Parathyroid adenoma (tissue), 2 donors: ENCODE results near the gene SGF29.
"Not testable (repeated sequence)": the region's sequence is repeated elsewhere in the genome, so short reads cannot be mapped to it uniquely, and the experiment has no call there.

Experiments used
- H2AFZ ChIP-seq: fragments of 300-600 bp; sonication (generic); one replicate; pipeline ENCODE4 v1.7.0; 2017; ENCODE audit warnings: antibody characterized with exemption, mild to moderate bottlenecking
- H3K27ac ChIP-seq: fragments of 300-600 bp; sonication (generic); one replicate; pipeline ENCODE4 v1.7.0; 2017
- H3K27me3 ChIP-seq: fragments of 300-600 bp; sonication (generic); one replicate; pipeline ENCODE4 v1.7.0; 2017; ENCODE audit warnings: low read length; ENCODE audit not compliant: control insufficient read depth, insufficient read depth
- H3K36me3 ChIP-seq: fragments of 300-600 bp; sonication (generic); one replicate; pipeline ENCODE4 v1.7.0; 2017; ENCODE audit warnings: low read length; ENCODE audit not compliant: control insufficient read depth, insufficient read depth
- H3K4me1 ChIP-seq: fragments of 300-600 bp; sonication (generic); one replicate; pipeline ENCODE4 v1.7.0; 2017; ENCODE audit warnings: control low read depth
- H3K4me2 ChIP-seq: fragments of 300-600 bp; sonication (generic); one replicate; pipeline ENCODE4 v1.7.0; 2017; ENCODE audit warnings: low read length
- H3K4me3 ChIP-seq: fragments of 300-600 bp; sonication (generic); one replicate; pipeline ENCODE4 v1.7.0; 2017; ENCODE audit warnings: low read depth, low read length
- H3K79me2 ChIP-seq: fragments of 300-600 bp; sonication (generic); one replicate; pipeline ENCODE4 v1.7.0; 2017; ENCODE audit warnings: control low read depth
- H3K9ac ChIP-seq: fragments of 300-600 bp; sonication (generic); one replicate; pipeline ENCODE4 v1.7.0; 2017; ENCODE audit warnings: mild to moderate bottlenecking
- H3K9me3 ChIP-seq: fragments of 300-600 bp; sonication (generic); one replicate; pipeline ENCODE4 v1.7.0; 2017; ENCODE audit warnings: low read length; ENCODE audit not compliant: control insufficient read depth
- TF ChIP-seq, protein P1 (sequence below): fragments of 300-600 bp; sonication (generic); IDR thresholded peaks from one replicate; pipeline ENCODE4 v1.7.0; 2017; ENCODE audit warnings: antibody characterized with exemption, mild to moderate bottlenecking
- donor health status: primary hyperparathyroidism.

Gene SGF29

DNA sequence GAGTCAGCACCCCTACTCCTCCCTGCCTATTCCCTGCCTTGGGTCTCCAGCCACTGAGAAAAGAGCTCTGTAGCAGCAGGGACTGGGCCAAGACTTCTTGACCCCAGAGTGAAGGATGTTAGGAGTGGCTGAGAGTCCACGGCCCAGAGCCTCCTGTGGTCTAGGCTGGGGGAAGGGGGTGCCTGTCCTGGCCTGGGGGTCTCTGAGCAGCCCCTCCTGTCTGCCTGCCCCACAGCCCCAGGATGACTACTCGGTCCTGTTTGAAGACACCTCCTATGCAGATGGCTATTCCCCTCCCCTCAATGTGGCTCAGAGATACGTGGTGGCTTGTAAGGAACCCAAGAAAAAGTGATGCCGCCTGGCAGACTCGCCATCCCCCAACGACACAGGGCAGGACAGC is 37.6 kb downstream of the SGF29 start:
- Histone ChIP-seq H3K27ac (no peak overlapping the region), H3K79me2 (no peaks in the 10 kb centered on the region), H3K27me3 (no peaks in the 10 kb centered on the region), H3K4me2 (no peak overlapping the region), H3K36me3 (no peaks in the 10 kb centered on the region), H3K9ac (no peak overlapping the region), H3K9me3 (no peaks in the 10 kb centered on the region), H3K4me1 (peaks cover 15% of the 10 kb centered on the region), H3K4me3 (no peak overlapping the region), H2AFZ (no peak overlapping the region)
- TF ChIP-seq, protein P1, sequence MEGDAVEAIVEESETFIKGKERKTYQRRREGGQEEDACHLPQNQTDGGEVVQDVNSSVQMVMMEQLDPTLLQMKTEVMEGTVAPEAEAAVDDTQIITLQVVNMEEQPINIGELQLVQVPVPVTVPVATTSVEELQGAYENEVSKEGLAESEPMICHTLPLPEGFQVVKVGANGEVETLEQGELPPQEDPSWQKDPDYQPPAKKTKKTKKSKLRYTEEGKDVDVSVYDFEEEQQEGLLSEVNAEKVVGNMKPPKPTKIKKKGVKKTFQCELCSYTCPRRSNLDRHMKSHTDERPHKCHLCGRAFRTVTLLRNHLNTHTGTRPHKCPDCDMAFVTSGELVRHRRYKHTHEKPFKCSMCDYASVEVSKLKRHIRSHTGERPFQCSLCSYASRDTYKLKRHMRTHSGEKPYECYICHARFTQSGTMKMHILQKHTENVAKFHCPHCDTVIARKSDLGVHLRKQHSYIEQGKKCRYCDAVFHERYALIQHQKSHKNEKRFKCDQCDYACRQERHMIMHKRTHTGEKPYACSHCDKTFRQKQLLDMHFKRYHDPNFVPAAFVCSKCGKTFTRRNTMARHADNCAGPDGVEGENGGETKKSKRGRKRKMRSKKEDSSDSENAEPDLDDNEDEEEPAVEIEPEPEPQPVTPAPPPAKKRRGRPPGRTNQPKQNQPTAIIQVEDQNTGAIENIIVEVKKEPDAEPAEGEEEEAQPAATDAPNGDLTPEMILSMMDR: no peak

DNA sequence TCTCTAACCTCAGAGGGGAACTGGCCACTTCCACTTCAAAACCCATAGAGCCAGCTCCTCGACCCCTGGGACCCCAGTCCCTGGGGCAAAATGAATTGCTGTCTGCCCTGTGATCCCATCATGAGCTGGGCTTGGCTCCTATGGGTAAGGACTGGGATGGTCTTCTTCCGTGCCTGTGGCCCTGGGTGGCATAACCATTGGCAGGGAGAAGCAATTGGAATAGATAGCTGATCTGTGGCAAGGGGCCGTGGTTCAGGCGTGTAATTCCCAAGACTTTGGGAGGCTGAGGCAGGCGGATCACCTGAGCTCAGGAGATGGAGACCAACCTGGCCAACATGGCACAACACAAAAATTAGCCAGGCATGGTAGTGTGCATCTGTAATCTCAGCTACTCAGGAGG is 38.8 kb downstream of the SGF29 start:
- Histone ChIP-seq H3K9me3 (no peaks in the 10 kb centered on the region), H3K9ac (no peak overlapping the region), H3K4me3 (no peak overlapping the region), H3K79me2 (no peaks in the 10 kb centered on the region), H3K27me3 (no peaks in the 10 kb centered on the region), H3K36me3 (no peaks in the 10 kb centered on the region), H3K4me2 (no peak overlapping the region), H2AFZ (no peak overlapping the region), H3K27ac (no peak overlapping the region), H3K4me1 (peaks cover 20% of the 10 kb centered on the region)
- TF ChIP-seq, protein P1: no peak

DNA sequence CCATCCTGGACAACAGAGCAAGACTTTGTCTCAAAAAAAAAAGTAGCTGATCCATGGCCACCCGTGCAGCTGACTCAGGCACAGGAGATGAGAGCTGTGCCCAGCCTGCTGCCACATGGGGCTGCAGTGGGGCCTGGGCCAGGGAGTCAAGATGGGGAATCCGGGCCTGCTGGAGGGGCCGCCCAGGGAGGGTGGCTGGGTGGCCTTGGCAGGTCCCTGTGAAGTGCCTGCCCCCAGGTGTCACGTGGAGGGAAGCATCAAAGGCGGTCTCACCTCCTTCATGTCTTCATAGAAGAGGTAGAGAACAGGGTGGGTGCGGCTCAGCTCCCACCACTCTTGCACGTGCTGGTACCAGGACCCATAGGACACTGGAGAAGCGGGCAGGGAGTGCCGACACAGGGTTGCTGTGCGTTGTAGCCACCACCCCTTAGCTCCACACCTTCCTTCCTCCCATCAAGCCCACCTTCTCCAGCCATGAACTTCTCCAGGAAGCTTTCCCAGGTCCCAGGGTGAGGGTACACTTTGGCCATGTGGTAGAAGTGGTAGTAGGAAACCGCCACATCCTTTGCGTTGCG is 39.3 kb downstream of the SGF29 start:
- TF ChIP-seq, protein P1: no peak
- Histone ChIP-seq H3K27ac (no peak overlapping the region), H3K9me3 (no peaks in the 10 kb centered on the region), H3K79me2 (no peaks in the 10 kb centered on the region), H3K9ac (no peak overlapping the region), H3K36me3 (no peaks in the 10 kb centered on the region), H3K27me3 (no peaks in the 10 kb centered on the region), H3K4me2 (no peak overlapping the region), H3K4me3 (no peak overlapping the region), H3K4me1 (peaks cover 26% of the 10 kb centered on the region), H2AFZ (no peak overlapping the region)

DNA sequence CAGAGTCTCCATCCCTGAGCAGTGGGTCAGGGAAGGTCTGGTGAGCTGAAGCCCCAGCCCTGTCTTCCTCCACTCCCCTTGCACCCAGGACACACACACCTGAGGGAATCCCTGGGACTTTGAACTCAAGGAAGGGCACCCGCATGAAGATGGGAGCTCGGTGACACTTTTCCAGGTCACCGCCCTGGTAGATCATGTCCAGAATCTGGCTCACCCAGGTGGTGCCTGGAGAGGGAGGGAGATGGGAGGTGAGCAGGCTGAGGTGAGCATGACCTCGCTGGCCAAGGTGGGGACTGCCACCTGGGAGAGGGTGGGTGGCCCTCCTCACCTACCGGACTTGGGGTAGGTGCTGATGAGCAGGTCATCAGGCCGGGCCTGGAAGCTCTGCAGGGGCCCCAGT is 41.7 kb downstream of the SGF29 start:
- H3K79me2 ChIP-seq, H2AFZ ChIP-seq, H3K27me3 ChIP-seq, H3K9me3 ChIP-seq, H3K4me3 ChIP-seq, H3K36me3 ChIP-seq, H3K4me2 ChIP-seq, H3K9ac ChIP-seq: not testable (repeated sequence)
- H3K4me1 ChIP-seq: peaks cover 28% of the 10 kb centered on the region
- peak overlapping the region; percentile 95 for H3K27ac ChIP-seq

- Histone ChIP-seq H3K36me3 (no peaks in the 10 kb centered on the region), H3K4me3 (peak overlapping the region; percentile 24), H3K27ac (peak overlapping the region; percentile 95), H3K27me3 (no peaks in the 10 kb centered on the region), H3K79me2 (no peaks in the 10 kb centered on the region), H2AFZ (peak overlapping the region; percentile 52), H3K4me2 (peak overlapping the region; percentile 47), H3K9ac (peak overlapping the region; percentile 34), H3K4me1 (peaks cover 28% of the 10 kb centered on the region), H3K9me3 (no peaks in the 10 kb centered on the region)
- TF ChIP-seq, protein P1: no peak
These were observed 42.5 kb downstream of the SGF29 start for GRCh38 chr16:28596115-28596630.
